ENCODE data around the gene EPN3.

GRCh38 chr17:50547035-50547735 lies 14.7 kb downstream of the EPN3 start, which contains the start of gene SPATA20:
- TF ChIP-seq, protein P1, sequence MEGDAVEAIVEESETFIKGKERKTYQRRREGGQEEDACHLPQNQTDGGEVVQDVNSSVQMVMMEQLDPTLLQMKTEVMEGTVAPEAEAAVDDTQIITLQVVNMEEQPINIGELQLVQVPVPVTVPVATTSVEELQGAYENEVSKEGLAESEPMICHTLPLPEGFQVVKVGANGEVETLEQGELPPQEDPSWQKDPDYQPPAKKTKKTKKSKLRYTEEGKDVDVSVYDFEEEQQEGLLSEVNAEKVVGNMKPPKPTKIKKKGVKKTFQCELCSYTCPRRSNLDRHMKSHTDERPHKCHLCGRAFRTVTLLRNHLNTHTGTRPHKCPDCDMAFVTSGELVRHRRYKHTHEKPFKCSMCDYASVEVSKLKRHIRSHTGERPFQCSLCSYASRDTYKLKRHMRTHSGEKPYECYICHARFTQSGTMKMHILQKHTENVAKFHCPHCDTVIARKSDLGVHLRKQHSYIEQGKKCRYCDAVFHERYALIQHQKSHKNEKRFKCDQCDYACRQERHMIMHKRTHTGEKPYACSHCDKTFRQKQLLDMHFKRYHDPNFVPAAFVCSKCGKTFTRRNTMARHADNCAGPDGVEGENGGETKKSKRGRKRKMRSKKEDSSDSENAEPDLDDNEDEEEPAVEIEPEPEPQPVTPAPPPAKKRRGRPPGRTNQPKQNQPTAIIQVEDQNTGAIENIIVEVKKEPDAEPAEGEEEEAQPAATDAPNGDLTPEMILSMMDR (IDR thresholded peaks at IDR 0.05), result peak; percentile 97 to 99 (median 97)
- TF ChIP-seq POLR2A (IDR thresholded peaks at IDR 0.05) (no peak), POLR2AphosphoS5 (IDR thresholded peaks at IDR 0.05) (peak in 1 of 3 donors; percentile 53)

Data from breast epithelium (tissue), 3 donors.